G401.6 (cell line): ENCODE measurements around the gene CAMKK2.
"Not testable (repeated sequence)": the region's sequence is repeated elsewhere in the genome, so short reads cannot be mapped to it uniquely, and the experiment has no call there.

ENCODE experiments used
- FAIRE-seq: peaks from 2 replicates; lab custom pipeline; 2012; peaks lifted over from hg19 to GRCh38; lab: Jason Lieb, UNC

CAMKK2 gene

DNA sequence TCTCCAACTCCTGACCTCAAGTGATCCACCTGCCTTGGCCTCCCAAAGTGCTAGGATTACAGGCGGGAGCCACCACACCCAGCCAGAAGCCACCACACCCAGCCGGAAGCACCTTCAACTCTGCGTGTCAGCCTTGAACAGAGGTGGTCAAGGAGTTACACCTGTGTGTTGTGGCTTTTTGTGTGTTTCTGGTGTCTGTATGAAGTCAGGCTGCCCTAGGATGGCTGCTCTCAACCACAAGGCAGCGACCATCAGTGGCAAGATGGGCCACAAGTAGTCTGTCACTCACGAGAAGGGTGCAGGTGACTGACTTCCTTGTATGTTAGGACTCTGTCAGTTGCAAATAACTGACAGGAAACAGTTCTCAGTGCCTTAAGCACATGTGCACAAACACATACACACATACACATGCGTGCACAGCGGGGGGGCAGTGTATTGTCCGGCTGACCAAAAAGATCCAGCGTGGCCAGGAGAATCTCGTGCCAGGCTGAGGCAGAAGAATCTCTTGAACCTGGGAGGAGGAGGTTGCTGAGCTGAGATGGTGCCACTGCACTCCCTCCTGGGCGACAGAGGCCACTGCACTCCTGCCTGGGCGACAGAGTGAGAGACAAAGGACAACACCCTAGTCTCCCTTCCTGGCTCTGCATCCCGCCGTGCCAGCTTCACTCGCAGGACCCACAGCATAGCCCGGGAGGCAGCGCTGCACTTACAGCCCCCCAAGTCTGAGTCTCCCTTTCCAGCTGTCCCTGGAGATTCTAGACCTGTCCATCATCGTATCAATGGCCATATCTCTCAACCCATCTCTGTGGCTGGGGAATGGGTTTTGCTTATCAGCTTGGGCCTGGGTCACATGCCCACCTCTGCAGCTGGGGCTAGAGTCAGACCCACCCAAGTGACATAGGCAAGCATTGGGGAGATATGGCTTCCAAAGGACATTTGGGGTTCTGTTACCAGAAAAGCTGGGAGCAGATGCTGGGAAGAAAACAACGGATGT is 72.9 kb downstream of the CAMKK2 start:
- FAIRE-seq: no peak

DNA sequence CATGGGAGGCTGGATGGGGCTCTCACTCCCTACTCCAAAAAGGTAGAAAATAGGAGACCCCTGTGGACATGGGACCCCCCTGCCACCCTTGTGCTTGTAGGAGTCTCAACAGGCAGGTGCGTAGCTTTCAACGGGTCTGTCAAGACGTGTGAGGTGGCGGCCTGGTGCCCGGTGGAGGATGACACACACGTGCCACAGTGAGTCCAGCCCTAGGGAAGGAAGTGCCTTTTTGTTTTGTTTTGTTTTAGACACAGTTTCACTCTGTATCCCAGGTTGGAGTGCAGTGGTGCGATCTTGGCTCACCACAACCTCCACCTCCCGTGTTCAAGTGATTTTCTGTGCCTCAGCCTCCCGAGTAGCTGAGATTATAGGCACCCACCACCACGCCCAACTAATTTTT is 73.7 kb downstream of the CAMKK2 start:
- no peak for FAIRE-seq

DNA sequence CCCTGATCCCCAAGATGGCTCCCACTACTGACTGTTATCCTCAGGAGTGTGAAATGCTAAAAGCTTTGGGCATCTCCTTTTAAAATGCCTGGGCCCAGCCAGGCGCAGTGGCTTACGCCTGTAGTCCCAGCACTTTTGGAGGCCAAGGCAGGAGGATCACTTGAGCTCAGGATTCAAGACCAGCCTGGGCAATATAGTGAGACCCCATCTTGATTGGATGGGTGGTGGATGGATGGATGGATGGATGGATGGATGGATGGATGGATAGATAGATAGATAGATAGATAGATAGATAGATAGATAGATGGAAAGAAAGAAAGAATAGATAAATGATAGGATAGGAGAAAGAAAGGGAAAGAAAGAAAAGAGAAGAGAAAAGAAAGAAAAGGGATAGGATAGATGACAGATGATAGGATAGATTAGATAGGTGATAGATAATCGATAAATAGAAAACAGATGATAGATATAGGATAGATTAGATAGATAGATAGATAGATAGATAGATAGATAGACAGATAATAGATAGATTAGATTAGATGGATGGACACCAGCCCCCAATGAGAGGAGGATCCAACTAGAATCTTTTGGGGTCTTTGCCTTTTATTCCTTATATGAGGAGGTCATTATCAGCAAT is 77.0 kb downstream of the CAMKK2 start:
- FAIRE-seq: no peak

DNA sequence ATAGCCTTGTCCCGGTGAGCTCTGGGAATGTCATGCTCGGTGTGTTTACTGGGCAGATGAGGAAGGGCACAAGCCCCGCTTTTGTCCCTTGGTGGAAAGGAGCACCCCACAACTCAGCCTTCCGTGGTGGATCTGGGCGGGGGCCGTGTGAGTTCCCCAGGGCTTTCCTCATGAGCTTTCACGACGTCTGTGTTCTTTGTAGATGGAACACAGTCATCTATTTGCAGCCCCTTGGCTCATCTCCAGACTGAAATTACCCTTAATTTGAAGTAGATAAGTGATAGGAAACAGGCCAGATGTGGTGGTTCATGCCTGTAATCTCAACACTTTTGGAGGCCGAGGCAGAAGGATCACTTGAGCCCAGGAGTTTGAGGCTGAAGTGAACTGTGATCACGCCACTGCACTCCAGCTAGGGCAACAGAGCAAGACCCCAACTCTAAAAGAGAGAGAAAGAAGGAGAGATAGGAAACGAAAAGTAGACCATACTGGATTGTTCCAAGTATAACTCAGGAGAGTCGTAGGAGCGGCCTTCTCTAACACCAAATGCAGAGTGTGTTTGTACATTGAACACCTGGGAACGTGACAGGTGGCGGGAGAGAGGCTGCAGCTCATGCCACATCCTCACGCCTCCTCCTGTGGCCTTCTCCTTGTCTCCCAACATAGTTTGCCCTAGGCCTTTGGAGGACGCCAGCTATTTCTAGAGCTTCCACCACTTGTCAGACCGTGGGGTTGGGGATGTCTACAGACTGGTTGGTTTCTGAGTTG is 77.7 kb downstream of the CAMKK2 start:
- no peak for FAIRE-seq

DNA sequence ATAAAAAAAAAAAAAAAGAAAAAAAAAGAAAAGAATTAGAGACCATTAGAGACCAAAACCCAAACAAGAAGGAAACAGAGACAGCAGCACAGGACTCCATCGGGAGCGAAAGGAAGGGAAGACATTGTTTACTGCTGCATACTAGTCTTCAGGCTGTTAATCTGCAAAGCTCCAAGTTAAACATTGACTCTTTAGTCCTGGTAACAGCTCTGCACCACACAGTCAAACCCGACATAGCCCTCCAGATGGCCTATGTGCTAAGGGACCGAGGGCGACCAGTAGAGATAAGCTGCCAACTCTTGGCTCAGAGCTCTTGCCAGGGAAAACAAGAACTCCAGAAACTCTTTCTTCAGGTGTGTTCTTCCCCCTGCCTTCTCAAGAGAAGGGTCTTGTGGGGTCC is 78.7 kb downstream of the CAMKK2 start:
- no peak for FAIRE-seq

DNA sequence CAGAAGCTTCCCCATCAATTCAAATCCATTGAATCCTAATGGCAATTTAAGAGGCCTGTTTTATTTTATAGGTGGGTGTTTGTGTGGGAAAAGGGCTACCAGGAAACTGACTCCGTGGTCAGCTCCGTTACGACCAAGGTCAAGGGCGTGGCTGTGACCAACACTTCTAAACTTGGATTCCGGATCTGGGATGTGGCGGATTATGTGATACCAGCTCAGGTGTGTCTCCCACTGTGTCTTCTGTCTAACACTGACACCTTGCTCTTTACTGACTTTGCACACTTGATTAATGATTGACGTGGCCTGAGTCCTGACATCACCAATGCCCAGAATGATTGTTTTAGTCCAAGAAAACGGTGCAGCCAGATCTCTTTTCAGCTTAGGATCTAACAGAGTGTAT is 79.4 kb downstream of the CAMKK2 start:
- no peak for FAIRE-seq

- FAIRE-seq: no peak
Observed at GRCh38 chr12:121216102-121216501, 80.4 kb downstream of the CAMKK2 start.

- no peak for FAIRE-seq
Observed at GRCh38 chr12:121214855-121215745, 81.4 kb downstream of the CAMKK2 start.

GRCh38 chr12:121214166-121214777 is 82.2 kb downstream of the CAMKK2 start:
- no peak for FAIRE-seq

GRCh38 chr12:121212875-121213274 is 83.6 kb downstream of the CAMKK2 start:
- no peak for FAIRE-seq

DNA sequence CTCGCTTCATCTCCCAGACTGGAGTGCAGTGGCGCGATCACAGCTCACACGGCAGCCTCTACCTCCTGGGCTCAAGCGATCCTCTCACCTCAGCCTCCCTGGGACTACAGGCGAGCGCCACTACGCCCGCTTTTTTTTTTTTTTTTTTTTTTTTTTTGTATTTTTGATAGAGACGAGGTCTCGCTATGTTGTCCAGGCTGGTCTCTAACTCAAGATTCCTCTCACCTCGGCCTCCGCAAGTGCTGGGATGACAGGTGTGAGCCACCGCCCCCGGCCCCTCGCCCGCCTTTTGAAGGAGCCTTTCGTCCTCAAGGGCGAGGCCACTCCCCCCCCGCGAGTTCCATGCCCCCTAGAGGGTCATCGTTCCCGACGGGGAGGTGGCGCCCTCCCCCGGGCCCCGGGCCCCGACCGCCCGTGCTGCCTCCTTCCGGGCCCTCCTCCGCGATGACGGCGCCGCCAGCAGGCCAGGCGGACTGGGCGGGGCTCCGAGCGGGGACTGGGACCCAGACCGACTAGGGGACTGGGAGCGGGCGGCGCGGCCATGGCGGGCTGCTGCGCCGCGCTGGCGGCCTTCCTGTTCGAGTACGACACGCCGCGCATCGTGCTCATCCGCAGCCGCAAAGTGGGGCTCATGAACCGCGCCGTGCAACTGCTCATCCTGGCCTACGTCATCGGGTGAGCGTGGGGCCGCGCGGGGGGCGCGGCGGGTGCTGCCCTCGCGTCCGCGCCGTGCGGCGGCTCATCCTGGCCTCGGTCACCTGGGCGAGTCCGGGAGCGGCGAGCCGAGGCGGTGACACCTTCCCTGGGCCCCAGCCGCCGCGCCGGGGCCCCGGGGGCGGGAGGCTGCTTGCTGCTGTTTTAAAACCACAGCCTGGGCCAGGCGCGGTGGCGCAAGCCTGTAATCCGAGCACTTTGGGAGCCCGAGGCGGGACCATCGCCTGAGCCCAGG is 86.6 kb downstream of the CAMKK2 start, which contains the start of gene P2RX4:
P2RX4 (plus strand) TSS at position 506 of the 949 bp plus-strand sequence; CDS start at position 542, 36 bp downstream.
- no peak for FAIRE-seq

- no peak for FAIRE-seq
Observed at GRCh38 chr12:121209221-121209620, 87.3 kb downstream of the CAMKK2 start.

GRCh38 chr12:121208571-121208970 is 87.9 kb downstream of the CAMKK2 start:
- not testable (repeated sequence) for FAIRE-seq

GRCh38 chr12:121205491-121205890 is 91.0 kb downstream of the CAMKK2 start:
- no peak for FAIRE-seq

- no peak for FAIRE-seq
Observed at GRCh38 chr12:121203482-121203881, 93.0 kb downstream of the CAMKK2 start.

DNA sequence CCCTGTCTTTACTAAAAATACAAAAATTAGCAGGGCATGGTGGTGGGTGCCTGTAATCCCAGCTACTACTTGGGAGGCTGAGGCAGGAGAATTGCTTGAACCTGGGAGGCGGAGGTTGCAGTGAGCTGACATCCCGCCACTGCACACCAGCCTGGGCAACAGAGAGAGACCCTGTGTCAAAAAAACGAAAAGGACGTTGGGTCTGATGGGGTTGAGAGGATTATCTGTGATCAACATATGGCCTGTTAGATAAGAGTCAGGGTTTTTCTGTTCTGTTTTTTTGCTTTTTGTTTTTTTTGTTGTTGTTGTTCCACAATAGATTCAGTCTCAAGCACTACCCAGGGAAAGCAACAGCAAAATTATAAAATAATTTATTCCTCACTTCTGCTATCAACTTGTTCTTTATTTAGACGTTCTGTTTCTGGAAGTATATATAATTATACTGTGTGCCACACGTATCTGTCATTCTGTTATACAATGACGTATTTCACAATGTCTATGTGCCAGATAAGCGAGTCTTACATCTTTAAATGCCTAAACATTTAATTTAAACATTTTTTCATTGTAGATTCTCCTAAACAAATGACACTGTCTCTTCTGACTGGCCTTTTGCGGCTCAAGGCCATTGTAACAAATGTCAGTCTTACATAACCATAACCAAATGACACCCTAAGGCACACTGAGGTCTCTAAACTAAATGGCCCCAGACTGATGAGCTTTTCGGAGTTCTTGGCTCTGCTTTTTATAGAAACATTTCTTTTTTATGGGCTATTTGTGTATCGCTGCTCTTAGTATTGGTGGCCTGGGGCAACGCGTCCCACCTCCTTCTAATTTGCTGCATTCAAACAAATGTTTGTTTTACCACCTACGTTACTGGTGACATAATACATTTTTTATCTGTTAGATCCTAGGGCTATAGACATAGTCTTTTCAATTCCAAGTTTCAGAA is 93.8 kb downstream of the CAMKK2 start:
- FAIRE-seq: no peak

- not testable (repeated sequence) for FAIRE-seq
Observed at GRCh38 chr12:121201140-121201539, 95.4 kb downstream of the CAMKK2 start.

GRCh38 chr12:121198949-121199348 is 97.6 kb downstream of the CAMKK2 start:
- FAIRE-seq: no peak

DNA sequence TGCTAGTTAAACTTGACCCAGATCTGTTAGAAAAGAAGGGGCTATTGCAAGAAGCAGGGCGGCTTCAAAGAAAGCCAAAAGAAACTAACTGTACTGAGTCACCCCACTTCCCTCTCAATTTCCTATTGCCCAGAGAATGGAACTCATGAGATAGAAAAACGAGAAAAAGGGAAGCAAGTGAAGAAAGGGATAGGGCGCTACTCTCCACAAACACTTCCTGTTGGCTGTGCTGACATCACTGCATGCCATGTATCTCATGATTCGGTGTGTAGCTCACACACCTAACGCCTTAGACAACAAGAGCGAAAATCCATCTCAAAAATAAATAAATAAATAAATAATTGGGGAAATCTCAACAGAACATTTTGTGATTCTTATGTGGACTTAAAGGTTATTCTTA is 99.6 kb downstream of the CAMKK2 start:
- FAIRE-seq: no peak
